ENCODE measurements around the gene TRIM66.

- TF ChIP-seq YY1 (IDR thresholded peaks at IDR 0.05; ENCODE audit: insufficient read depth, insufficient read length) (no peak), SUZ12 (IDR thresholded peaks at IDR 0.05; ENCODE audit: extremely low read depth, insufficient read depth, insufficient read length) (no peak)
These were observed 10.1 kb downstream of the TRIM66 start for GRCh38 chr11:8672346-8672745.
